ENCODE measurements around the gene KCNN1. TPM values are rescaled to one million over a fixed set of nuclear protein-coding genes. Genes with fewer than 3 reads are reported as not detected.

KCNN1 gene
- total and polyA plus RNA-seq, 2 of the 4 experiments (the other 2 are of a cell fraction) = 0.09 TPM; not detected in 1

DNA sequence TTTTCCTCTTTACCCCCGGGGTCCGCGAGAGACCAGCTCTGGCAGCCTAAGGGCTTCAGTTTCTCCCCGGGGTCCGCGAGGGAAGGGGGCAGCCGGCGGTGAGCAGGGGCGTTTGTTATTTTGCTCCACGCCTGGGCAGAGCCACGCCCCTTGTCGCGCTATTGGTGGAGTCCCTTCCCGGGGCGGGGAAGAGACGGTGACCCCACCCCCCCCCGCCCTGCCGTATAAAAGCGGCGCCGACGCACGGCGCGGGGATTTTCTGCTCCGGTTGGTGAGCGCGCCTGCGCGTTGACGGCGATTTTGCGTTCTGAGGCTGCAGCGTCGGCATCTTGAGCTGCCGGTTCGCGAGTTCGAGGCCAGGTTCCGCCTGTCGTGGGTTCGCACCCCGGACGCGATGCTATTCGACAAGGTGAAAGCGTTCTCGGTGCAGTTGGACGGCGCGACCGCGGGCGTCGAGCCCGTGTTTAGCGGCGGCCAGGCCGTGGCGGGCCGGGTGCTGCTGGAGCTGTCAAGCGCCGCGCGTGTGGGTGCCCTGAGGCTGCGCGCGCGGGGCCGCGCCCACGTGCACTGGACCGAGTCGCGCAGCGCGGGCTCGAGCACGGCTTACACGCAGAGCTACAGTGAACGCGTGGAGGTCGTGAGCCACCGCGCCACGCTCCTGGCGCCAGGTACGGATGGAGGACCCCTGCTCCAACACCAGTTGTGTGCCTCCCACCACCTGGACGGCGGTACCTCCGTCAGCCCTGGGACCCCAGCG lies 41.2 kb downstream of the KCNN1 start, which contains the start of gene ARRDC2:
ARRDC2 (plus strand) TSS at position 254 of the 757 bp plus-strand sequence; CDS start at position 395, 141 bp downstream.
- POLR2A ChIA-PET (ENCODE audit: unreplicated experiment) = interaction anchor here (0.6 kb wide), 1 partner anchor 50 kb away, joined by 3 read pairs; no protein-coding TSS in a partner anchor
- in situ Hi-C loops (cut with MboI; ENCODE audit: low sequenced_read_pairs) = no loop called here
- BruUV-seq (replicated peaks) = no TSS peak

More for the DNA sequence above, 41.2 kb downstream of the KCNN1 start, which contains the start of gene ARRDC2:
- Histone ChIP-seq H2AFZ (replicated peaks; ENCODE audit: low read length, poor library complexity) (peak within 1 kb of the TSS; percentile 92), H3K9me3 (ENCODE audit: control insufficient read depth, insufficient read depth, low read length) (no peaks in the 10 kb centered on the region), H3K4me1 (ENCODE audit: control insufficient read depth, insufficient read depth, low read length) (peaks cover 8% of the 10 kb centered on the region), H3K9ac (ENCODE audit: low read depth, low read length) (peak within 1 kb of the TSS; percentile 58; the same call in 1 of the 2 replicates), H3K14ac (replicated peaks; ENCODE audit: low read depth, low read length) (peak within 1 kb of the TSS; percentile 48), H3K9me1 (ENCODE audit: insufficient read depth, low read length) (peaks cover 12% of the 10 kb centered on the region), H3K79me1 (ENCODE audit: low read depth in 1 of 2, low read length in 2 of 2) (peaks cover 0 to 13% of the 10 kb centered on the region in 2 experiments; a peak in 3 of 4 replicates), H3K36me3 (ENCODE audit: control insufficient read depth, insufficient read depth, low read length) (peaks cover 19% of the 10 kb centered on the region), H3K4me2 (ENCODE audit: low read depth, low read length) (peak within 1 kb of the TSS; percentile 87), H2AK9ac (replicated peaks; ENCODE audit: low read depth, low read length, poor library complexity) (peak within 1 kb of the TSS; percentile 95), H3K4ac (ENCODE audit: low read depth, low read length) (peak within 1 kb of the TSS; percentile 81), H3K56ac (ENCODE audit: extremely low read depth, insufficient read depth, low read length) (no peak within 1 kb of the TSS), H3K27me3 (ENCODE audit: control insufficient read depth, insufficient read depth, low read length) (no peaks in the 10 kb centered on the region), H4K20me1 (ENCODE audit: insufficient read depth, low read length) (peaks cover 5% of the 10 kb centered on the region; the same call in 1 of the 2 replicates), H2AK5ac (ENCODE audit: low read depth, low read length) (peak within 1 kb of the TSS; percentile 64), H4K8ac (ENCODE audit: low read depth in 2 of 2, low read length in 2 of 2) (peak within 1 kb of the TSS; percentile 64 to 91), H4K91ac (ENCODE audit: insufficient read depth, low read depth, low read length) (peak within 1 kb of the TSS; percentile 50), H3K18ac (ENCODE audit: low read depth, low read length) (no peak within 1 kb of the TSS), H3K27ac (ENCODE audit: insufficient read depth, low read length) (peak within 1 kb of the TSS; percentile 44; the same call in 1 of the 2 replicates), H2BK15ac (ENCODE audit: low read depth, low read length) (no peak within 1 kb of the TSS), H2BK120ac (ENCODE audit: low read depth, low read length) (peak within 1 kb of the TSS; percentile 0; the same call in 1 of the 2 replicates), H2BK5ac (ENCODE audit: low read depth, low read length, poor library complexity, severe bottlenecking) (peak within 1 kb of the TSS; percentile 41), H4K5ac (ENCODE audit: low read depth, low read length) (peak within 1 kb of the TSS; percentile 52), H3K4me3 (ENCODE audit: insufficient read depth, low read depth, low read length) (peak within 1 kb of the TSS; percentile 60), H2BK20ac (ENCODE audit: low read depth, low read length) (no peak within 1 kb of the TSS), H3K23ac (ENCODE audit: low read depth, low read length) (peak within 1 kb of the TSS; percentile 27)
- DNase-seq (peak; percentile 87), ATAC-seq (ENCODE audit: low read depth) (peak; percentile 93)
- 15% methylated on average over 86 of the region's 92 CpGs; no CpG with 5 or more reads in 1 of the 2 experiments for WGBS, 2 experiments (ENCODE audit: extremely low coverage in 2 of 2, insufficient read length in 1 of 2)
- dilution Hi-C loops (cut with HindIII; ENCODE audit: low sequenced_read_pairs, unreplicated experiment) = no loop called here
- peak; percentile 30; the same call in 1 of the 2 replicates for TF ChIP-seq MAFK (IDR thresholded peaks at IDR 0.05; ENCODE audit: low read depth, low read length)
- TF ChIP-seq POLR2A (IDR thresholded peaks at IDR 0.05; ENCODE audit: low read depth, low read length) = peak; percentile 25; the same call in 1 of the 2 replicates
- peak; percentile 53 for TF ChIP-seq RCOR1 (IDR thresholded peaks at IDR 0.05; ENCODE audit: insufficient replicate concordance, low read length)
- no peak for TF ChIP-seq FOS (IDR thresholded peaks at IDR 0.05; ENCODE audit: low read depth, low read length)
- peak; percentile 47; the same call in 1 of the 2 replicates for TF ChIP-seq MAZ (IDR thresholded peaks at IDR 0.05; ENCODE audit: borderline replicate concordance, low read depth, low read length)
- intact Hi-C loops (cut with micrococcal nuclease) = loop anchor here (1.0 to 10.0 kb wide), 3 partner anchors 50 to 164 kb away; partner anchors contain the start of genes IFI30 and PIK3R2
- CTCF ChIA-PET = interaction anchor here (0.6 to 1.6 kb wide), 5 partner anchors 36 to 75 kb away, joined by 3 to 10 read pairs (median 3); partner anchors contain the start of gene CCDC124

All from IMR-90 (cell line).